K562 (cell line): ENCODE results near the gene DEDD2. TPM values are rescaled to one million over a fixed set of nuclear protein-coding genes. Genes with fewer than 3 reads are reported as not detected.

Experiments
- ATAC-seq: fragments of 200-7000 bp; cut with Tn5 transposase; 3 replicates; pipeline ENCODE4 v1.9.1; 2020; ENCODE audit warnings: moderate library complexity
- BruUV-seq: library from RNA; stranded (reverse); fragments of 400-500 nt; replicated peaks from 2 replicates; lab custom pipeline; 2021; lab: Mats Ljungman, UMichigan
- CTCF ChIA-PET: fragments of 300-600 bp; formaldehyde crosslinking; extraction: SDS; loops from one replicate; lab custom pipeline; 2021; ENCODE audit warnings: low intra/inter-chr PET ratio; lab: Yijun Ruan, JAX
- POLR2A ChIA-PET: fragments of 300-600, 350-650 bp; sonication (Branson Sonifier 250); formaldehyde crosslinking; extraction: SDS; loops from one replicate; lab custom pipeline; 2021; ENCODE audit warnings: antibody characterized with exemption, inconsistent platforms; lab: Yijun Ruan, JAX
- DNase-seq, 4 experiments: peaks; one replicate each; pipeline versions ENCODE4 v3.0.0 to v3.0.0-alpha.2; 2011 to 2018; ENCODE audit warnings: low spot score in 3 of 4, mixed read lengths in 3 of 4; ENCODE audit errors: extremely low read depth in 1 of 4
- FAIRE-seq: peaks from 2 replicates; lab custom pipeline; 2011; peaks lifted over from hg19 to GRCh38; lab: Jason Lieb, UNC
- H2AFZ ChIP-seq: 2 replicates; pipeline ENCODE4 v1.6.0; 2011; ENCODE audit warnings: low read depth, low read length, control low read depth, inconsistent platforms
- H3K27ac ChIP-seq: fragments of 200-600 bp; 3 replicates; pipeline ENCODE4 v1.8.0; 2011; ENCODE audit warnings: low read depth, mild to moderate bottlenecking, control low read depth, inconsistent platforms, low read length, moderate library complexity, mixed read lengths; ENCODE audit errors: extremely low read depth
- H3K27me3 ChIP-seq, 2 experiments: fragments of 300-600 bp in 1 of 2; 2 replicates in 1 of 2; 3 replicates in 1 of 2; pipeline versions ENCODE4 v1.6.0 to v1.8.0; 2011; ENCODE audit warnings: inconsistent platforms in 2 of 2, low read length in 2 of 2, mild to moderate bottlenecking in 1 of 2, mixed read lengths in 1 of 2, moderate library complexity in 1 of 2; ENCODE audit not compliant: control insufficient read depth in 2 of 2, insufficient read depth in 2 of 2
- H3K36me3 ChIP-seq: fragments of 300-600 bp; 3 replicates; pipeline ENCODE4 v1.8.0; 2011; ENCODE audit warnings: mild to moderate bottlenecking, low read length, inconsistent platforms; ENCODE audit not compliant: control insufficient read depth, insufficient read depth
- H3K4me1 ChIP-seq, 2 experiments: fragments of 200-600 bp in 1 of 2; replicated peaks in 1 of 2; 2 replicates in 1 of 2; 3 replicates in 1 of 2; pipeline versions ENCODE4 v1.5.1 to v1.8.0; 2011; ENCODE audit warnings: inconsistent platforms in 2 of 2, low read length in 2 of 2, mild to moderate bottlenecking in 1 of 2, mixed read lengths in 1 of 2, moderate library complexity in 1 of 2; ENCODE audit not compliant: control insufficient read depth in 2 of 2, insufficient read depth in 2 of 2
- H3K4me2 ChIP-seq: 2 replicates; pipeline ENCODE4 v1.6.1; 2011; ENCODE audit warnings: low read length, control low read depth, inconsistent platforms, mixed read lengths; ENCODE audit not compliant: insufficient read depth
- H3K4me3 ChIP-seq: fragments of 200-600 bp; sonication (generic), shearing (Covaris generic); 2 replicates; pipeline ENCODE4 v1.5.1; 2016; ENCODE audit warnings: control low read depth, inconsistent platforms
- H3K79me2 ChIP-seq: fragments of 200-600 bp; 3 replicates; pipeline ENCODE4 v1.8.0; 2011; ENCODE audit warnings: low read length, inconsistent platforms; ENCODE audit not compliant: control insufficient read depth, insufficient read depth
- H3K9ac ChIP-seq, 2 experiments: 2 replicates each; pipeline versions ENCODE4 v1.6.0 to v1.6.1; 2011; ENCODE audit warnings: low read depth in 2 of 2, low read length in 2 of 2, control low read depth in 1 of 2, inconsistent platforms in 1 of 2, mild to moderate bottlenecking in 1 of 2, mixed read lengths in 1 of 2; ENCODE audit not compliant: insufficient read depth in 1 of 2
- H3K9me1 ChIP-seq: one replicate; pipeline ENCODE4 v1.6.0; 2011; ENCODE audit warnings: inconsistent platforms, mild to moderate bottlenecking, low read length, moderate library complexity; ENCODE audit not compliant: control insufficient read depth, insufficient read depth
- H3K9me3 ChIP-seq: replicated peaks from 2 replicates; pipeline ENCODE4 v1.5.1; 2011; ENCODE audit warnings: low read depth, low read length, inconsistent platforms; ENCODE audit not compliant: control insufficient read depth, insufficient read depth
- H4K20me1 ChIP-seq: replicated peaks from 2 replicates; pipeline ENCODE4 v1.6.1; 2011; ENCODE audit warnings: low read length, inconsistent platforms, mixed read lengths; ENCODE audit not compliant: control insufficient read depth, insufficient read depth
- BDP1 ChIP-seq: IDR thresholded peaks from 3 replicates; pipeline ENCODE4 v1.6.1; 2011; ENCODE audit not compliant: insufficient read length, insufficient read depth
- BRF1 ChIP-seq: IDR thresholded peaks from 3 replicates; pipeline ENCODE4 v1.6.1; 2011; ENCODE audit warnings: borderline replicate concordance, mild to moderate bottlenecking; ENCODE audit not compliant: insufficient read length; ENCODE audit errors: extremely low read depth
- CBFB ChIP-seq: sonication (generic); formaldehyde crosslinking; IDR thresholded peaks from 2 replicates; pipeline ENCODE4 v1.4.0; 2020; ENCODE audit warnings: mild to moderate bottlenecking, missing genetic modification reagents
- CHD2 ChIP-seq: IDR thresholded peaks from 2 replicates; pipeline ENCODE4 v1.6.1; 2011; ENCODE audit warnings: low read depth, low read length
- HSF4 ChIP-seq: fragments of 250-450 bp; sonication (Bioruptor Pico); IDR thresholded peaks from 2 replicates; pipeline ENCODE4 v2.1.2; 2022; ENCODE audit warnings: mild to moderate bottlenecking, moderate library complexity, borderline replicate concordance
- ILF3 ChIP-seq: fragments of 450-650 bp; IDR thresholded peaks from 2 replicates; pipeline ENCODE4 v1.6.1; 2018; ENCODE audit warnings: antibody characterized with exemption, mild to moderate bottlenecking, moderate library complexity, borderline replicate concordance
- MEF2D ChIP-seq: conservative IDR thresholded peaks from 2 replicates; pipeline ENCODE4 v1.6.1; 2016; ENCODE audit warnings: low read depth, missing genetic modification characterization, missing compliant biosample characterization
- NCOR1 ChIP-seq: fragments of 450-650 bp; IDR thresholded peaks from 2 replicates; pipeline ENCODE4 v1.6.1; 2016; ENCODE audit warnings: mild to moderate bottlenecking, moderate library complexity
- TCF7L2 ChIP-seq: fragments of 150-350 bp; IDR thresholded peaks from 2 replicates; pipeline ENCODE4 v1.6.1; 2016; ENCODE audit warnings: low read depth, mild to moderate bottlenecking, low read length, moderate library complexity
- TCFL5 ChIP-seq: fragments of 250-450 bp; sonication (Bioruptor Pico); conservative IDR thresholded peaks from 2 replicates; pipeline ENCODE4 v1.6.1; 2021; ENCODE audit warnings: mild to moderate bottlenecking, moderate library complexity, matching md5 sums
- ZNF174 ChIP-seq: fragments of 250-450 bp; sonication (Bioruptor Pico); IDR thresholded peaks from 2 replicates; pipeline ENCODE4 v1.4.0; 2020; ENCODE audit warnings: mild to moderate bottlenecking
- ZNF780A ChIP-seq: fragments of 250-450 bp; sonication (Bioruptor Pico); IDR thresholded peaks from 2 replicates; pipeline ENCODE4 v1.5.0; 2021; ENCODE audit warnings: mild to moderate bottlenecking
- WGBS: fragments of 100-300 bp; shearing (Covaris generic); methylation state at CpG from one replicate; pipeline ENCODE4 v1.1.6; 2016; ENCODE audit warnings: low coverage, mixed read lengths; ENCODE audit not compliant: insufficient coverage; ENCODE audit errors: missing lambda C conversion rate; 5-methylcytosine and 5-hydroxymethylcytosine counted together
- in situ Hi-C: fragments of 300-500 bp; cut with MboI; formaldehyde crosslinking; loops from 4 replicates; pipeline ENCODE4 v1.15.0; 2018; ENCODE audit warnings: inconsistent platforms, mixed read lengths
- intact Hi-C: fragments of 100-400 bp; cut with micrococcal nuclease; formaldehyde crosslinking; loops from 2 replicates; pipeline ENCODE4 v1.14.2; 2022
- polyA plus RNA-seq, 8 experiments: library from polyadenylated mRNA; depleted of rRNA in 4 of 8; stranded (reverse) in 5 of 8; unstranded in 3 of 8; fragments of >200 nt; fragmentation: Nextera tagmentation in 2 of 8; fragmentation: Illumina TruSeq in 1 of 8; extraction: Ambion mirVana in 2 of 8; extraction: Trizol in 1 of 8; gene quantifications; 2 replicates each; pipeline versions ENCODE4 v1.2.1 to v1.2.3, GENCODE V29; 2011 to 2014; ENCODE audit warnings: inconsistent platforms in 1 of 8, missing spikeins in 1 of 8
- total RNA-seq, 7 experiments: library from RNA; depleted of rRNA in 6 of 7; stranded (reverse); fragments of >200 nt in 6 of 7; fragmentation: Illumina TruSeq in 2 of 7; extraction: Trizol in 2 of 7; gene quantifications; 2 replicates each; pipeline versions ENCODE4 v1.2.1 to v1.2.3, GENCODE V29; 2011 to 2021; ENCODE audit warnings: low replicate concordance in 1 of 7
- TF ChIP-seq, protein P1 (sequence below): fragments of 450-650 bp; IDR thresholded peaks from 2 replicates; pipeline ENCODE4 v1.6.1; 2017; ENCODE audit warnings: antibody characterized with exemption
- TF ChIP-seq, protein P2 (sequence below): sonication (generic); formaldehyde crosslinking; IDR thresholded peaks from 2 replicates; pipeline ENCODE4 v1.9.0; 2022; ENCODE audit warnings: mild to moderate bottlenecking, missing genetic modification reagents
- TF ChIP-seq, protein P3 (sequence below): fragments of 450-650 bp; formaldehyde crosslinking; conservative IDR thresholded peaks from 2 replicates; pipeline ENCODE4 v1.4.0; 2022; ENCODE audit warnings: mild to moderate bottlenecking, missing genetic modification characterization
- TF ChIP-seq, protein P4 (sequence below): fragments of 450-650 bp; formaldehyde crosslinking; IDR thresholded peaks from 2 replicates; pipeline ENCODE4 v1.4.0; 2020; ENCODE audit warnings: mild to moderate bottlenecking, mixed read lengths
- TF ChIP-seq, protein P5 (sequence below): IDR thresholded peaks from 2 replicates; pipeline ENCODE4 v1.6.1; 2011; ENCODE audit not compliant: insufficient read length; ENCODE audit errors: extremely low read depth

The DEDD2 gene
- total and polyA plus RNA-seq, 9 of the 15 experiments (the other 6 are each of a cell fraction or from before 2014, with no cell fraction given), result 4.3 to 43.0 (median 29.2) TPM

DNA sequence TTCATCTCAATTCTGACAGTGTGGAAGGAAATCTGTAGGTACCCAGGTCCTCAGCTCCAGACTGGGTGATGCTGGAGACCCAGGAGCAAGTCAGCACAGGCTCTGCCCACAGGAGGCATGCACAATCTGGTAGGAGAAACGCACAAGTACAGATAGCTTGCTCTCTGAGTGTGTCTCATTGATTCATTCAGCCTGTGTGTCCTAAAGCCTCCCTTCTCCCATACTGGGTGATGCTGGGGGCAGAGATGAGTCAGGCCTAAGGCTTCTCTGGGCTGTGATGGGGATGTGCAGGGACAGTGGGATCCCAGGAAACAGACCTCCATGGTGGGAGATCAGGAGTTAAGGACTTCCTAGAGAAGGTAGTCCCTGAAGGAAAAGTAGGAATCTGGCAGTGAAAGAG, 9.4 kb upstream of the DEDD2 start:
- Histone ChIP-seq H3K9ac (no peak overlapping the region; a peak in 1 of 4 replicates), H3K9me1 (no peaks in the 10 kb centered on the region), H3K79me2 (peaks cover 58% of the 10 kb centered on the region), H2AFZ (no peak overlapping the region), H3K27me3 (no peaks in the 10 kb centered on the region), H3K4me2 (no peak overlapping the region), H3K36me3 (peaks cover 86% of the 10 kb centered on the region), H3K4me1 (peaks cover 21 to 35% of the 10 kb centered on the region in 2 experiments), H3K4me3 (no peak overlapping the region), H3K27ac (no peak overlapping the region), H3K9me3 (no peaks in the 10 kb centered on the region), H4K20me1 (peaks cover 25% of the 10 kb centered on the region)
- ChIA-PET CTCF (no interaction called here), POLR2A (interaction anchor here (0.5 to 7.2 kb wide), 2 partner anchors 13 to 31 kb away, joined by 3 to 116 read pairs; partner anchors contain the start of gene GSK3A)
- DNase-seq (no peak), FAIRE-seq (no peak), ATAC-seq (no peak)
- no TSS peak for BruUV-seq
- TF ChIP-seq, protein P1, sequence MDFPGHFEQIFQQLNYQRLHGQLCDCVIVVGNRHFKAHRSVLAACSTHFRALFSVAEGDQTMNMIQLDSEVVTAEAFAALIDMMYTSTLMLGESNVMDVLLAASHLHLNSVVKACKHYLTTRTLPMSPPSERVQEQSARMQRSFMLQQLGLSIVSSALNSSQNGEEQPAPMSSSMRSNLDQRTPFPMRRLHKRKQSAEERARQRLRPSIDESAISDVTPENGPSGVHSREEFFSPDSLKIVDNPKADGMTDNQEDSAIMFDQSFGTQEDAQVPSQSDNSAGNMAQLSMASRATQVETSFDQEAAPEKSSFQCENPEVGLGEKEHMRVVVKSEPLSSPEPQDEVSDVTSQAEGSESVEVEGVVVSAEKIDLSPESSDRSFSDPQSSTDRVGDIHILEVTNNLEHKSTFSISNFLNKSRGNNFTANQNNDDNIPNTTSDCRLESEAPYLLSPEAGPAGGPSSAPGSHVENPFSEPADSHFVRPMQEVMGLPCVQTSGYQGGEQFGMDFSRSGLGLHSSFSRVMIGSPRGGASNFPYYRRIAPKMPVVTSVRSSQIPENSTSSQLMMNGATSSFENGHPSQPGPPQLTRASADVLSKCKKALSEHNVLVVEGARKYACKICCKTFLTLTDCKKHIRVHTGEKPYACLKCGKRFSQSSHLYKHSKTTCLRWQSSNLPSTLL, result no peak
- TF ChIP-seq, protein P2, sequence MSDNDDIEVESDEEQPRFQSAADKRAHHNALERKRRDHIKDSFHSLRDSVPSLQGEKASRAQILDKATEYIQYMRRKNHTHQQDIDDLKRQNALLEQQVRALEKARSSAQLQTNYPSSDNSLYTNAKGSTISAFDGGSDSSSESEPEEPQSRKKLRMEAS (CRISPR knock-in tag), result no peak
- TF ChIP-seq CBFB (CRISPR knock-in tag) (no peak), NCOR1 (no peak), HSF4 (no peak), ZNF174 (no peak), ILF3 (no peak), TCFL5 (no peak), BDP1 (no peak), MEF2D (tag) (no peak), CHD2 (no peak), BRF1 (no peak), ZNF780A (CRISPR knock-in tag) (no peak), TCF7L2 (no peak)
- TF ChIP-seq, protein P3, sequence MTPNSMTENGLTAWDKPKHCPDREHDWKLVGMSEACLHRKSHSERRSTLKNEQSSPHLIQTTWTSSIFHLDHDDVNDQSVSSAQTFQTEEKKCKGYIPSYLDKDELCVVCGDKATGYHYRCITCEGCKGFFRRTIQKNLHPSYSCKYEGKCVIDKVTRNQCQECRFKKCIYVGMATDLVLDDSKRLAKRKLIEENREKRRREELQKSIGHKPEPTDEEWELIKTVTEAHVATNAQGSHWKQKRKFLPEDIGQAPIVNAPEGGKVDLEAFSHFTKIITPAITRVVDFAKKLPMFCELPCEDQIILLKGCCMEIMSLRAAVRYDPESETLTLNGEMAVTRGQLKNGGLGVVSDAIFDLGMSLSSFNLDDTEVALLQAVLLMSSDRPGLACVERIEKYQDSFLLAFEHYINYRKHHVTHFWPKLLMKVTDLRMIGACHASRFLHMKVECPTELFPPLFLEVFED (CRISPR knock-in tag), result no peak
- TF ChIP-seq, protein P4, sequence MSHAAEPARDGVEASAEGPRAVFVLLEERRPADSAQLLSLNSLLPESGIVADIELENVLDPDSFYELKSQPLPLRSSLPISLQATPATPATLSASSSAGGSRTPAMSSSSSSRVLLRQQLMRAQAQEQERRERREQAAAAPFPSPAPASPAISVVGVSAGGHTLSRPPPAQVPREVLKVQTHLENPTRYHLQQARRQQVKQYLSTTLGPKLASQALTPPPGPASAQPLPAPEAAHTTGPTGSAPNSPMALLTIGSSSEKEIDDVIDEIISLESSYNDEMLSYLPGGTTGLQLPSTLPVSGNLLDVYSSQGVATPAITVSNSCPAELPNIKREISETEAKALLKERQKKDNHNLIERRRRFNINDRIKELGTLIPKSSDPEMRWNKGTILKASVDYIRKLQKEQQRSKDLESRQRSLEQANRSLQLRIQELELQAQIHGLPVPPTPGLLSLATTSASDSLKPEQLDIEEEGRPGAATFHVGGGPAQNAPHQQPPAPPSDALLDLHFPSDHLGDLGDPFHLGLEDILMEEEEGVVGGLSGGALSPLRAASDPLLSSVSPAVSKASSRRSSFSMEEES (CRISPR knock-in tag), result no peak
- TF ChIP-seq, protein P5, sequence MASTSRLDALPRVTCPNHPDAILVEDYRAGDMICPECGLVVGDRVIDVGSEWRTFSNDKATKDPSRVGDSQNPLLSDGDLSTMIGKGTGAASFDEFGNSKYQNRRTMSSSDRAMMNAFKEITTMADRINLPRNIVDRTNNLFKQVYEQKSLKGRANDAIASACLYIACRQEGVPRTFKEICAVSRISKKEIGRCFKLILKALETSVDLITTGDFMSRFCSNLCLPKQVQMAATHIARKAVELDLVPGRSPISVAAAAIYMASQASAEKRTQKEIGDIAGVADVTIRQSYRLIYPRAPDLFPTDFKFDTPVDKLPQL, result no peak
- whole genome bisulfite sequencing, result 54% methylated on average over 1 of the region's 1 CpG
- in situ Hi-C loops, result no loop called here
- intact Hi-C loops, result loop anchor here (5.0 kb wide), 1 partner anchor 45 kb away; no protein-coding TSS in a partner anchor
